NCI-H2107 treated with DMSO at 0.1 percent for 48 hours (cell line): ENCODE measurements around the gene RASSF1.
"Not testable (repeated sequence)": the region's sequence is repeated elsewhere in the genome, so short reads cannot be mapped to it uniquely, and the experiment has no call there.

ENCODE experiments used
- DNase-seq: peaks from one replicate; lab custom pipeline; 2025; ENCODE audit not compliant: unreplicated experiment; lab: John Stamatoyannopoulos, UW

RASSF1 gene

DNA sequence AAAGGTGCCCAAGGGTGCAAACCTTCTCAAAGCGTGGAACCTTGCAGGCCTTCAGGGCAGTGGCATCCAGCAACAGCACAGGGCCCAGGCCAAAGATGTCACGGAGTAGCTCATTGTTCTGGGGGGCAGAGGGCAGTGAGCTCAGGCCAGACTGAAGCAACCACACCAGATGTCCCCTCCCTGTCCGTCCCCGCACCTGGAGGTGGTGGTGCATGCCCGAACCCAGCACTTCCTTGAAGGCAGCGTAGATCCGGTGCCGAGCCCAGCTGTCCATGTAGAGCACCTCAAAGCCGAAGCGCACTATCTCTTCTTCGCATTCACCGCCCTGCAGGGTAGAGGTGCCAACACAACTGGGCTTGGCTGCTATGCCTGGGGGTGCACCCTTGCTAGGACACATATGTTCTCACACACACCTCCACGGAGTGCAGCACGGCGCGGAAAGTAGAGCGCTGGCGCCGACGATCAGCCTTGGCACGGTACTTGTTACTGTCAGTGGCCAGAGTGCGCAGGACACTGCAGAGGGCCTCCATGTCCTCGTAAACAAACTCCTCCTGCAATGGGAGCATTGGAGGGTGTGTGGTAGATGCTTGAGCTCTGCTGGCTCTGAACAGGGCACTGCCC is 52.1 kb downstream of the RASSF1 start:
- no peak for DNase-seq

DNA sequence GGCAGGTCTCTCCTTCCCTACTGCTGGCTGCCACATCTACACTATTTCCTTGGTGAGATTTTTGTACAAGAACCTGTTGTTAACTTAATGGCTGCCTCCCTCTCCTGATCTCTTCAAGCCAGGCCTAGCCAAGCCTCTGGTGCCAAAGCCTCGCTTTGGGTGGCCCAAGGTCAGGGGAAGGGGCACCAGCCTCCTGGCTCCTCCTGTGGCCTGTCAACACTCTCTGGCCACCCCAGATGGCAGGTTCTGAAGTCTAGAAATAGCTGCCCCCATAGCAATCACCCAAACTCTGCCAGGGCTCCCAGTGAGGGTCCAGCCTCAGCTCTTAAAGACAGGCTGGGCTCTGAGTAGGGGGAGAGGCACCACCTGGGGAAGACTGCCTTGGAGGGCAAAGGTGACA is 53.4 kb downstream of the RASSF1 start:
- DNase-seq, result no peak

DNA sequence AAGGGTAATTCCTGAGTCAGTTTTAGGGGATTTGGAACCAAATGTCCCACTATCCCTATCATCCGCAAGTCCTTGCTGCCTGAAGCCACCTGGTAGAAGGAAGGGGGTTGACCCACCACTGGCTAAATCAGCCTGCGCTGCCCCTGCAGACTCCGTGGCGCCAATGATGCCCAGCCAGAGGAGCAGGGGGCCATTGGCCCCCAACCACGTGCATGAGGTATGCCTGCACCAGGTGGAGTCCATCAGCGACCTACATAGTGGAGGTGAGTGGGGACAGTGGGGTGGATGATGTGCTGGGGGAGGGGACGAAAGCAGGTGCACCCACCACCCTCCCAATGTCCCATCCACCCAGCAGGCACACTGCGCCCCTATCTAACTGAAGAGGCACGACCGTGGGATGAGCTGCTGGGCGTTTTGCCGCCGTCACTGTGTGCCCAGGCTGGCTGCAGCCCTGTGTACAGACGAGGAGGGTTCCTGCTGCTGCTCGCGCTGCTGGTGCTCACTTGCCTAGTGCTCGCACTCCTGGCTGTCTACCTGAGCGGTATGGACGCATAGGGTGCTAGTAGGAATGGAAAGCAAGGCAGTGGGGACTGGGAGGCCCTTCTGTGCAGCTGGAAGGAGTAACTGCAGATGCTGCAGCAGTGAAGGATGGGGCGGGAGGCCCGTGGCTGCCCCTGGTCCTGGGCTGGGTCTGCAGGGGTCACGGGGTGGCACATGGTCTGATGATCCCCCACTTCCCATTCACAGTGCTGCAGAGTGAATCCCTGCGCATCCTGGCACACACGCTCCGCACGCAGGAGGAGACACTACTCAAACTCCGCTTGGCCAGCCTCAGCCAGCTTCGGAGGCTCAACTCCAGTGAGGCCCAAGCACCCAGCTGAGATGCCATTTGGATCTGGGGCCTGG is 54.1 kb downstream of the RASSF1 start:
- DNase-seq, result no peak

DNA sequence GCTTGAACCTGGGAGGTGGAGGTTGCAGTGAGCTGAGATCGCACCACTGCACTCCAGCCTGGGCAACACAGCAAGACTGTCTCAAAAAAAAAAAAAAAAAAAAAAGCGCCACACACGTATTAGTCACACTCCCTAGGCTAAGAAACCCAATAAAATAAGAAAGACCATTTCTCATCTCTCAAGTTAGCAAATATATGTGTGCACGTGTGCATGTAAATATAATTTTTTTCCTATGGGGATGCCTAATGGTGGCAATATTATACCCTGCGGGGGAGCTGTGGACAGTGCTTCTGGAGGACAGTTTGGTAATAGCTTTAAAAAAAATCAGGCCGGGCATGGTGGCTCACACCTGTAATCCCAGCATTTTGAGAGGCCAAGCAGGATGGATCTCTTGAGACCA is 56.5 kb downstream of the RASSF1 start:
- not testable (repeated sequence) for DNase-seq
